ENCODE data around the gene FBXL15. TPM values are rescaled to one million over a fixed set of nuclear protein-coding genes. Genes with fewer than 3 reads are reported as not detected.
A peak's percentile ranks its signal among the peaks of the same experiment; 100 is the strongest.

The FBXL15 gene
- total RNA-seq, 1 donor from 2014 or later, result 15.7 TPM

DNA sequence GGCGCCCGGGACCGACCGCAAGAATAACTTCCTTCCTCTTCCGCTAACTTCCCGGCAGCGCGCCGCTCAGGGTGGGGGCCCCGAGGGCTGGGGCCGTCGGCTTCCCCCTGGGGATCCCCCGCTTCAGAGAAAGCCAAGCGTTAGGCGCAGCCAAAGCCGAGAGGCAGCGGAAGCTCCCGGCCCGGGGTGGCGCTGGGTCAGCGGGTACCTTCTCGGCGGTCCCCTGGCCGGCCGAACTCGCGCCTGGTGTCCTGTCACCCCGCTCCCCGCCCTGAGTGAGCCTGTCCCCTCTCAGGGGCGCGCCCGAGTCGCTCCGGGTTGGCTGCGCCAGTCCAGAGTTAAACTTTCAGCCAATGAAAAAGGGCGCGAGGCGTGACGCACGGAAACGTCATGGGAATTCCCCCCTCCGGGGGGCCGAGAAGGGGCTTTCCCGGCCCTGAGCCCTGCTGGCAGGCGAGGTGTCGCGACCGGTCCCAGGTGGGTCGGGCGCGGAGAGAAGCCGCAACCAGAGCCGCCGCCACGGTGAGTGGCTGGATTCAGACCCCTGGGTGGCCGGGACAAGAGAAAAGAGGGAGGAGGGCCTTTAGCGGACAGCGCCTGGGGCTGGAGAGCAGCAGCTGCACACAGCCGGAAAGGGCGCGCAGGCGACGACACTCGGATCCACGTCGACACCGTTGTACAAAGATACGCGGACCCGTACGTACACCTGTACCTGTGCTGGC is 26.4 kb upstream of the FBXL15 start:
- H3K4me1 Mint-ChIP-seq, result peaks cover 46% of the 10 kb centered on the region
- ChIA-PET POLR2A (interaction anchor here (0.5 to 15.2 kb wide), 35 partner anchors 10 to 1077 kb away, joined by 3 to 305 read pairs (median 9); partner anchors contain the start of genes ACTR1A, ARL3, C10orf95 and CUEDC2), CTCF (interaction anchor here (0.9 to 3.3 kb wide), 11 partner anchors 9 to 190 kb away, joined by 3 to 29 read pairs (median 4); partner anchors contain the start of gene FBXL15)
- DNase-seq (peak; percentile 99), ATAC-seq (ENCODE audit: low read depth) (peak; percentile 79)
- H3K9me3 Mint-ChIP-seq, result no peaks in the 10 kb centered on the region
- no peaks in the 10 kb centered on the region for H3K27me3 Mint-ChIP-seq
- peak overlapping the region; percentile 94 for H3K4me3 Mint-ChIP-seq
- peaks cover 41% of the 10 kb centered on the region for H3K36me3 Mint-ChIP-seq (ENCODE audit: low read depth)
- intact Hi-C loops (cut with micrococcal nuclease), result loop anchor here (1.0 to 5.0 kb wide), 15 partner anchors 9 to 579 kb away; partner anchors contain the start of genes ACTR1A, CNNM2, CUEDC2 and GBF1
- H3K27ac Mint-ChIP-seq, result peak overlapping the region; percentile 97
- TF ChIP-seq, protein P1, sequence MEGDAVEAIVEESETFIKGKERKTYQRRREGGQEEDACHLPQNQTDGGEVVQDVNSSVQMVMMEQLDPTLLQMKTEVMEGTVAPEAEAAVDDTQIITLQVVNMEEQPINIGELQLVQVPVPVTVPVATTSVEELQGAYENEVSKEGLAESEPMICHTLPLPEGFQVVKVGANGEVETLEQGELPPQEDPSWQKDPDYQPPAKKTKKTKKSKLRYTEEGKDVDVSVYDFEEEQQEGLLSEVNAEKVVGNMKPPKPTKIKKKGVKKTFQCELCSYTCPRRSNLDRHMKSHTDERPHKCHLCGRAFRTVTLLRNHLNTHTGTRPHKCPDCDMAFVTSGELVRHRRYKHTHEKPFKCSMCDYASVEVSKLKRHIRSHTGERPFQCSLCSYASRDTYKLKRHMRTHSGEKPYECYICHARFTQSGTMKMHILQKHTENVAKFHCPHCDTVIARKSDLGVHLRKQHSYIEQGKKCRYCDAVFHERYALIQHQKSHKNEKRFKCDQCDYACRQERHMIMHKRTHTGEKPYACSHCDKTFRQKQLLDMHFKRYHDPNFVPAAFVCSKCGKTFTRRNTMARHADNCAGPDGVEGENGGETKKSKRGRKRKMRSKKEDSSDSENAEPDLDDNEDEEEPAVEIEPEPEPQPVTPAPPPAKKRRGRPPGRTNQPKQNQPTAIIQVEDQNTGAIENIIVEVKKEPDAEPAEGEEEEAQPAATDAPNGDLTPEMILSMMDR (IDR thresholded peaks at IDR 0.05), result no peak

DNA sequence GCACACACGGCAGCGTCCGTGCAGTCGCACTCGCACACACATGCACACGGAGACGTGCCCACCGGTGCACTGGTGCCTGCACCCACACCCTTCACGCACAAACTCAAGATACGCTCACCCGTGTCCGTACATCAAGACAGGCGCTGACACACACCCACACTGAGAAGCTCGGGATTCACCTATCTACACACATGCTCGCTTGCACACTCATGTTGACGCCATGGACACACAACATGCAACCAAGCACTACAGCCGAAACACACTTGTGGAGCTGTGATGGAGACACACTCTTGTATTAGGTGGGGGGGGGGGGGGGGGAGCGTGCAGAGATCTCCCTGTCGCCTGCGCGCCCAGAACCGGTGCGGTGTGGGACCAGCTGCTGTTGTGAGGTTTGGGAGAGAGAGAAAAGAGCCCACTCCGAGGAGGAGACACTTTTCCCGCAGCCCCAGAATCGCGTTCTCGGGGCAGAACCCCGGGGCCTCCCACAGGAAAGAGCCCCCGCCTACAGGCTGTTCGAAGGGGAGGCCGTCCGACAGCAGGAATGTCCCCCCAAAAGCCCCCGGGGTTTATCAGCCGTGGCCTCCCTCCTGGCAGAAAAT is 25.7 kb upstream of the FBXL15 start:
- TF ChIP-seq, protein P1 (IDR thresholded peaks at IDR 0.05), result no peak
- ATAC-seq (ENCODE audit: low read depth), result peak; percentile 19
- Mint-ChIP-seq H3K36me3 (ENCODE audit: low read depth) (peaks cover 47% of the 10 kb centered on the region), H3K27me3 (no peaks in the 10 kb centered on the region), H3K4me1 (peaks cover 52% of the 10 kb centered on the region), H3K27ac (peak overlapping the region; percentile 97), H3K4me3 (peak overlapping the region; percentile 94), H3K9me3 (no peaks in the 10 kb centered on the region)
- no peak for DNase-seq
- intact Hi-C loops (cut with micrococcal nuclease), result loop anchor here (1.0 to 5.0 kb wide), 16 partner anchors 8 to 580 kb away; partner anchors contain the start of genes ACTR1A, CNNM2, CUEDC2 and GBF1
- ChIA-PET CTCF (interaction anchor here (0.8 to 3.3 kb wide), 5 partner anchors 9 to 84 kb away, joined by 3 to 17 read pairs (median 7); partner anchors contain the start of gene FBXL15), POLR2A (interaction anchor here (0.5 to 15.2 kb wide), 39 partner anchors 10 to 1076 kb away, joined by 3 to 305 read pairs (median 7); partner anchors contain the start of genes ACTR1A, ARL3, C10orf95 and CUEDC2)

DNA sequence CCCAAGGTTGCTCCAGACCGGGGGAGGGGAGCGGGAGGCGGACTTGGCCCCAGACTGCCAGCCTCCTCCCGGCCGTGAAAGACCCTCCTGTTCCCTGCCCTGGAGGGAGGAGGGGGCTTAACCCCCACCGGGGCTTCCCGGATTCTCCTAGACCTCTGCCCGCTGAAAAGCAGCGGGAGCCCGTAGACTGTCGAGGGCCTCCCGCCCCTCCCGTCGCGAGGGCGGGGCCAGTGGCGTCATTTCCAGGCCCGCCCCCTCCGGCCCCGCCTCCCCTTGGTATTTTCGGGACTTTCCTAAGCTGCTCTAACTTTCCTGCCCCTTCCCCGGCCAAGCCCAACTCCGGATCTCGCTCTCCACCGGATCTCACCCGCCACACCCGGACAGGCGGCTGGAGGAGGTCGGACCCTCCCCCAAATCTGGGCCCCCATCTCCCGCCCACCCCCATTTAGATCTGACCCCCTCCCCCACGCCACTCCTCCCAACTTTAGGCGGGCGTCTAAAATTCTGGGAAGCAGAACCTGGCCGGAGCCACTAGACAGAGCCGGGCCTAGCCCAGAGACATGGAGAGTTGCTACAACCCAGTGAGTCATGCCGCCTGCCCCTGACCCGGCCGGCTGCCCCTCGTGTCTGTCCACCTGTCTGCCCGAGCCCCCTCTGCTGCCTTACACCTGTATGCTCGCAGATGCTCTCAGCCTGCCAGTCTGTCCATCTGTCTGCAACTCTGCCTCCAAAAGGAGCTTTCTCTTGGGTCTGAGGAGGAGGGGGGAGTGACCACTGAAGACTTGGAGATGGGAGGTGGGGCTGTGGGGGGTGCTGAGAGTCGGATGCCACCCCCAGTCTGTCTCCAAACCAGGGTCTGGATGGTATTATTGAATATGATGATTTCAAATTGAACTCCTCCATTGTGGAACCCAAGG is 25.0 kb upstream of the FBXL15 start, which contains the start of gene NFKB2:
NFKB2 (plus strand) TSS at position 306 of the 917 bp plus-strand sequence; CDS start at position 561, 255 bp downstream.
- peak; percentile 96 for DNase-seq
- Mint-ChIP-seq H3K27me3 (no peaks in the 10 kb centered on the region), H3K36me3 (ENCODE audit: low read depth) (peaks cover 55% of the 10 kb centered on the region), H3K9me3 (no peaks in the 10 kb centered on the region), H3K27ac (peak within 1 kb of the TSS; percentile 97), H3K4me1 (peaks cover 59% of the 10 kb centered on the region), H3K4me3 (peak within 1 kb of the TSS; percentile 94)
- ATAC-seq (ENCODE audit: low read depth), result peak; percentile 27
- CTCF ChIA-PET, result interaction anchor here (0.8 to 3.3 kb wide), 4 partner anchors 8 to 83 kb away, joined by 3 to 13 read pairs (median 6); partner anchors contain the start of gene FBXL15
- intact Hi-C loops (cut with micrococcal nuclease), result loop anchor here (1.0 to 2.0 kb wide), 4 partner anchors 189 to 581 kb away; partner anchors contain the start of gene PPRC1
- TF ChIP-seq, protein P1 (IDR thresholded peaks at IDR 0.05), result no peak
- POLR2A ChIA-PET, result interaction anchor here (0.5 to 15.2 kb wide), 41 partner anchors 9 to 616 kb away, joined by 3 to 305 read pairs (median 6); partner anchors contain the start of genes ACTR1A, ARL3, C10orf95 and CUEDC2

DNA sequence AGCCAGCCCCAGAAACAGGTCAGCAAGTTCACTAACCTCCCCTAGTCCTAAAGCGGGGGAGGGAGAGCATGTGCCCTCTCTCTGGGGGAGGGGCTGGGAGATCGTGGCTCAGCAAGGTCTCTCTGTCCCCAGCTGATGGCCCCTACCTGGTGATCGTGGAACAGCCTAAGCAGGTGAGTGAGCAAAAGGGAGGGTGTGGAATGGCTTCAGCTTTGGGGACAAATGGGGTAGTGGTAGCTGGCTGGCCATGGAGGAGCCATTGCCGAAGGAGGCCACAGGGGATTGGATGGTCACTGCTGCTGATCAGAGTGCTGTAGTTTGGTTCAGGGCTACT is 24.4 kb upstream of the FBXL15 start:
- TF ChIP-seq, protein P1 (IDR thresholded peaks at IDR 0.05), result no peak
- POLR2A ChIA-PET, result interaction anchor here (0.6 to 15.2 kb wide), 18 partner anchors 9 to 337 kb away, joined by 3 to 305 read pairs (median 28); partner anchors contain the start of genes ACTR1A, ARL3, C10orf95 and CUEDC2

More for the DNA sequence above, 24.4 kb upstream of the FBXL15 start:
- H3K9me3 Mint-ChIP-seq, result no peaks in the 10 kb centered on the region
- peaks cover 59% of the 10 kb centered on the region for H3K4me1 Mint-ChIP-seq
- ATAC-seq (ENCODE audit: low read depth) (no peak), DNase-seq (no peak)
- peaks cover 61% of the 10 kb centered on the region for H3K36me3 Mint-ChIP-seq (ENCODE audit: low read depth)
- no peaks in the 10 kb centered on the region for H3K27me3 Mint-ChIP-seq
- intact Hi-C loops (cut with micrococcal nuclease), result no loop called here
- CTCF ChIA-PET, result interaction anchor here (1.7 to 1.9 kb wide), 2 partner anchors 25 to 27 kb away, joined by 5 to 7 read pairs; partner anchors contain the start of gene FBXL15
- H3K27ac Mint-ChIP-seq, result peak overlapping the region; percentile 97
- H3K4me3 Mint-ChIP-seq, result peak overlapping the region; percentile 94
